Bronchial epithelial cell (primary cell): ENCODE results near the gene SLITRK2. TPM values are rescaled to one million over a fixed set of nuclear protein-coding genes. Genes with fewer than 3 reads are reported as not detected.

Experiments used
- DNase-seq: peaks from one replicate; pipeline ENCODE4 v3.0.0-alpha.2; 2010; ENCODE audit warnings: low read depth
- FAIRE-seq: peaks from 2 replicates; lab custom pipeline; 2011; peaks lifted over from hg19 to GRCh38; lab: Jason Lieb, UNC
- H3K27me3 ChIP-seq: 2 replicates; pipeline ENCODE4 v1.5.1; 2011; ENCODE audit warnings: low read length; ENCODE audit not compliant: control insufficient read depth, insufficient read depth
- H3K36me3 ChIP-seq: 2 replicates; pipeline ENCODE4 v1.5.1; 2011; ENCODE audit warnings: low read length; ENCODE audit not compliant: control insufficient read depth, insufficient read depth
- H3K4me3 ChIP-seq: 2 replicates; pipeline ENCODE4 v1.5.1; 2011; ENCODE audit warnings: mild to moderate bottlenecking, low read depth, low read length, control low read depth
- total RNA-seq: library from RNA; depleted of rRNA; stranded (reverse); fragments of >200 nt; gene quantifications from 2 replicates; pipeline ENCODE4 v1.2.1, GENCODE V29; 2014
- TF ChIP-seq, protein P1 (sequence below): IDR thresholded peaks from 2 replicates; pipeline ENCODE4 v1.5.1; 2011; ENCODE audit warnings: mild to moderate bottlenecking, moderate library complexity, low read length, control low read depth, inconsistent platforms; ENCODE audit not compliant: insufficient read depth, severe bottlenecking

SLITRK2 gene, protein sequence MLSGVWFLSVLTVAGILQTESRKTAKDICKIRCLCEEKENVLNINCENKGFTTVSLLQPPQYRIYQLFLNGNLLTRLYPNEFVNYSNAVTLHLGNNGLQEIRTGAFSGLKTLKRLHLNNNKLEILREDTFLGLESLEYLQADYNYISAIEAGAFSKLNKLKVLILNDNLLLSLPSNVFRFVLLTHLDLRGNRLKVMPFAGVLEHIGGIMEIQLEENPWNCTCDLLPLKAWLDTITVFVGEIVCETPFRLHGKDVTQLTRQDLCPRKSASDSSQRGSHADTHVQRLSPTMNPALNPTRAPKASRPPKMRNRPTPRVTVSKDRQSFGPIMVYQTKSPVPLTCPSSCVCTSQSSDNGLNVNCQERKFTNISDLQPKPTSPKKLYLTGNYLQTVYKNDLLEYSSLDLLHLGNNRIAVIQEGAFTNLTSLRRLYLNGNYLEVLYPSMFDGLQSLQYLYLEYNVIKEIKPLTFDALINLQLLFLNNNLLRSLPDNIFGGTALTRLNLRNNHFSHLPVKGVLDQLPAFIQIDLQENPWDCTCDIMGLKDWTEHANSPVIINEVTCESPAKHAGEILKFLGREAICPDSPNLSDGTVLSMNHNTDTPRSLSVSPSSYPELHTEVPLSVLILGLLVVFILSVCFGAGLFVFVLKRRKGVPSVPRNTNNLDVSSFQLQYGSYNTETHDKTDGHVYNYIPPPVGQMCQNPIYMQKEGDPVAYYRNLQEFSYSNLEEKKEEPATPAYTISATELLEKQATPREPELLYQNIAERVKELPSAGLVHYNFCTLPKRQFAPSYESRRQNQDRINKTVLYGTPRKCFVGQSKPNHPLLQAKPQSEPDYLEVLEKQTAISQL
- not detected in 2 replicates for total RNA-seq

DNA sequence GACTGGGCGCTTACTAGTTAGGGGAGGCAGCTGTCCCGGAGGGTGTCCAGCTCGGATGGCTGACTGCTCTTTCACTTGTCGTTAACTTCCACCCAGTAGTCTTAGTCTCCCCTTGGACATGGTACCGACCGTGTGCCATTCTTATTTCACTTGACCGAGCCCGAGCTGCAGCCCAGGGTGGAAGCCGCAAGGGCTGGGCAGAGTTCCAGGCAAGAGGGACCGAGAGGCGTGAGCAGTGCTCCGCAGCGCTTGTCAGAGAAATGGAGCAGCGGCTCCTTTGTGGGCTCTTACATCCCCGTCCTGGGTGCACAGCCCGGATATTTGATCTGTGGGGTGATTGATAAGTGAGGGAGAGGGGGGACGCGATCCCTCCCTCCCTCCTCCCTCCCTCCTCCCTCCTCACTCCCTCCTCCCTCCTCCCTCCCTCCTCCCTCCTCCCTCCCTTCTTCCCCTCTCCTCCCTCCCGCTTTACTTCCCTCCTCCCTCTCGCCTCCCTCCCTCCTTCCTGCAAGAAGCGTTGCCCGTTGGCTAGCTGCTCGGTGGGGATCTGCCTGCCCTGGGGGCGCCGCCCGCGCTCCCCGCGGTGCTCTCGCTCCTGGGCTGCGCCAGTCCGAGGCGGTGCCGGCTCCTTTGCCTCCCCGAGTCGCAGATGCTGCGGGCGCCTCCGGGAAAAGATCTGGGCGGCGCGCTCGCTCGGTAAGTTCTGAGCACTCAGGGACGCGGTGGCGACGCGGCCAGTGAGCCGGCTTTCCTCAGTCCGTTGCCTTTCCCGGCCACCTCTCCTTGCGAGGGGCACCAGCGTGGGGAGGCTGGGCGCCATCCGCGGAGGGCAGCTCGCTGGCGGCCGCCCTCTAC is at the start of gene SLITRK2:
TSS of gene SLITRK2 (plus strand) at position 499 of the 855 bp plus-strand sequence. CDS start 4,597 bp downstream, outside the sequence.
- TF ChIP-seq, protein P1, sequence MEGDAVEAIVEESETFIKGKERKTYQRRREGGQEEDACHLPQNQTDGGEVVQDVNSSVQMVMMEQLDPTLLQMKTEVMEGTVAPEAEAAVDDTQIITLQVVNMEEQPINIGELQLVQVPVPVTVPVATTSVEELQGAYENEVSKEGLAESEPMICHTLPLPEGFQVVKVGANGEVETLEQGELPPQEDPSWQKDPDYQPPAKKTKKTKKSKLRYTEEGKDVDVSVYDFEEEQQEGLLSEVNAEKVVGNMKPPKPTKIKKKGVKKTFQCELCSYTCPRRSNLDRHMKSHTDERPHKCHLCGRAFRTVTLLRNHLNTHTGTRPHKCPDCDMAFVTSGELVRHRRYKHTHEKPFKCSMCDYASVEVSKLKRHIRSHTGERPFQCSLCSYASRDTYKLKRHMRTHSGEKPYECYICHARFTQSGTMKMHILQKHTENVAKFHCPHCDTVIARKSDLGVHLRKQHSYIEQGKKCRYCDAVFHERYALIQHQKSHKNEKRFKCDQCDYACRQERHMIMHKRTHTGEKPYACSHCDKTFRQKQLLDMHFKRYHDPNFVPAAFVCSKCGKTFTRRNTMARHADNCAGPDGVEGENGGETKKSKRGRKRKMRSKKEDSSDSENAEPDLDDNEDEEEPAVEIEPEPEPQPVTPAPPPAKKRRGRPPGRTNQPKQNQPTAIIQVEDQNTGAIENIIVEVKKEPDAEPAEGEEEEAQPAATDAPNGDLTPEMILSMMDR: no peak
- Histone ChIP-seq H3K27me3 (peaks cover 7% of the 10 kb centered on the region), H3K4me3 (no peak within 1 kb of the TSS), H3K36me3 (no peaks in the 10 kb centered on the region)
- FAIRE-seq: no peak
- no peak for DNase-seq

DNA sequence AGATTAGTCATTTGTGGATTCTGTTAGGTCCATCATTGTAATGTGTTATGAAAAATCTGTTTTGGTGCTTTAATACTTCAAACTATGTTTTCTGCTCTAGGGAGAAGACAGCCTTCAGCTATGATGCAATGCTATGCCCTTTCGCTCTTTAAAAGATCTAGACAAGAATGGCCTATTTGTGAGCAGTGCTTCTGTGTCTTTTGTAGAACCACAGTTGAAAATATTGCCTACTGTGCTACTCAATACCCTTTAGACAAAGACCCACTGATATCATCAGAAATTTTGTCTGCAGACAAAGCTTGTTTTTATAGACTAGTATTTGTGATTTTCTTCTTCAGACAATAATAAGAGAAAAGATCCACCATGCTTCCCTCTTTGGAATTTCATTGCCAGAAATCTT is 44.6 kb upstream of the SLITRK2 start:
- H3K36me3 ChIP-seq: no peaks in the 10 kb centered on the region
- DNase-seq (no peak), FAIRE-seq (no peak)
- H3K27me3 ChIP-seq: no peaks in the 10 kb centered on the region
- no peak overlapping the region for H3K4me3 ChIP-seq
- TF ChIP-seq, protein P1: no peak

DNA sequence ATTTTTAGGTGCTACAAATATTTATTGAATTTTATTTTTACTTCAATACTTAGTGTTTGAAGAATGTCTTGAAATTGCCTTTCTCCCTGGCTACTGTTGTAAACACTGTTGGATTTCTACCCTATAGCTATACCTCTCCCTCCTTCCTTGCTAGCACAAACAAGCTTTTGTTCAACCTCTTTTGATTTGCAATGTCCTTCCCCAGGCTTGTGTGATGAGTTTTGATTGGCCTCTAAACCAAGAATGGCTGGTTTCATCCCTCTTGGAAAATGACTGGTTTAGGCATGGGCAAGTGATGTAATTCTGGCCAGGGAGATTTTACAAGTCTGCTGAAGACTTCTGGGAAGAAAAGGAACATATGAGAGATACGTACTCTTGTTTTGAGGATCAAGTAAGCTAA is 25.3 kb upstream of the SLITRK2 start:
- no peak for FAIRE-seq

DNA sequence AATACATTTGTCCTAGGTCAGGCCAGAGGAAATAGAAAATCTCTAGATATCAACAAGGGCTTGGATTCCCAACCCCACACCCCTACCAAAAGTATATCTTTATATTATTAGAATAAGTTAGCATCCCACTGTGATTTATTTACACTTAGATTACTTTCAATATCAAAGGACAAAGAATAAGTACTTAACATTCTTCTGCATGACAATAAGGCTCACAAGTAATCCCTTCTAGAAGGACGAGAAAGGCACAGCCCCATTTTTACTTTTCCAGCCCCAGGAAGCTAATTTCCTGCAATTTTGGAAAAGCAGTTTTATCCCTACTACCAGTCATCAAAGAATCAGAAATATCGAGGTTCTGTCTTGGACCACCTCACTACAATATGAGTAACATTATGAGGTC is 14.1 kb upstream of the SLITRK2 start:
- no peak overlapping the region for H3K4me3 ChIP-seq
- TF ChIP-seq, protein P1: no peak
- no peak for DNase-seq
- H3K27me3 ChIP-seq: no peaks in the 10 kb centered on the region
- H3K36me3 ChIP-seq: no peaks in the 10 kb centered on the region
- FAIRE-seq: no peak

More for the DNA sequence above, 25.3 kb upstream of the SLITRK2 start:
- H3K27me3 ChIP-seq: no peaks in the 10 kb centered on the region
- H3K36me3 ChIP-seq: no peaks in the 10 kb centered on the region
- TF ChIP-seq, protein P1: no peak
- no peak overlapping the region for H3K4me3 ChIP-seq
- DNase-seq: no peak

DNA sequence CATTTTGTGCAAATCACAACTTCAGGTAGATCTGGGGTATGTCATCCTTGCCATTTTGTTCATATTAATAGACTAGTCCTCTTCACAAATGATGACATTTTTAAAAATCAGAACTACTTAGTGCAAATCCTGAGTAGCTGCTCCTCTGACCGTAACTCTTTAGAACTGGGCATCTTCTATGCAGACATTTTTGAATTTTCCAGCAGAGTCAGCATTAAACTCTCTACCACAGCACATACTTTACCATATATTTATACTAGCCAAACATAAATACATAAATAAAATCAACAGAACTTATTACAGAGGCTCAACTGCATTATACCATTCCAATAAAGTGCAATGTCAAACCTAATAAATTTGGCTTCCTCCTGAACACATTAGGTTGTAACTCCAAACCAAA is 4.5 kb upstream of the SLITRK2 start:
- Histone ChIP-seq H3K36me3 (no peaks in the 10 kb centered on the region), H3K4me3 (no peak overlapping the region), H3K27me3 (no peaks in the 10 kb centered on the region)
- DNase-seq (no peak), FAIRE-seq (no peak)
- TF ChIP-seq, protein P1: no peak
